ENCODE data around the gene RGS21. TPM values are rescaled to one million over a fixed set of nuclear protein-coding genes. Genes with fewer than 3 reads are reported as not detected.
A peak's percentile ranks its signal among the peaks of the same experiment; 100 is the strongest.
"Not testable (repeated sequence)": the region's sequence is repeated elsewhere in the genome, so short reads cannot be mapped to it uniquely, and the experiment has no call there.

Gene RGS21
- not detected in 2 replicates for total RNA-seq

- DNase-seq (ENCODE audit: low read depth in 2 of 2), result no peak
Observed at GRCh38 chr1:192316942-192317450, at the start of gene RGS21. Gene RGS21 (plus strand): TSS chr1:192316992. CDS start chr1:192343037, 26,045 bp downstream.

- no peak for DNase-seq (ENCODE audit: low read depth in 2 of 2)
Observed at GRCh38 chr1:192268468-192269052, 48.2 kb upstream of the RGS21 start.

GRCh38 chr1:192270398-192270797 is 46.4 kb upstream of the RGS21 start:
- peak in 1 of 2 donors; percentile 75 for DNase-seq (ENCODE audit: low read depth in 2 of 2)

- DNase-seq (ENCODE audit: low read depth in 2 of 2), result no peak
Observed at GRCh38 chr1:192272732-192273131, 44.1 kb upstream of the RGS21 start.

GRCh38 chr1:192274588-192274987 is 42.2 kb upstream of the RGS21 start:
- DNase-seq (ENCODE audit: low read depth in 2 of 2), result no peak

GRCh38 chr1:192277635-192278034 is 39.2 kb upstream of the RGS21 start:
- no peak for DNase-seq (ENCODE audit: low read depth in 2 of 2)

GRCh38 chr1:192284927-192285326 is 31.9 kb upstream of the RGS21 start:
- DNase-seq (ENCODE audit: low read depth in 2 of 2), result no peak

- DNase-seq (ENCODE audit: low read depth in 2 of 2), result no peak
Observed at GRCh38 chr1:192303029-192303428, 13.8 kb upstream of the RGS21 start.

GRCh38 chr1:192308314-192308713 is 8.5 kb upstream of the RGS21 start:
- DNase-seq (ENCODE audit: low read depth in 2 of 2), result not testable (repeated sequence)

GRCh38 chr1:192311281-192311680 is 5.5 kb upstream of the RGS21 start:
- peak; percentile 70 to 75 for DNase-seq (ENCODE audit: low read depth in 2 of 2)

- DNase-seq (ENCODE audit: low read depth in 2 of 2), result no peak
Observed at GRCh38 chr1:192327997-192328396, 11.2 kb downstream of the RGS21 start.

- no peak for DNase-seq (ENCODE audit: low read depth in 2 of 2)
Observed at GRCh38 chr1:192342842-192343241, 26.1 kb downstream of the RGS21 start.

GRCh38 chr1:192343344-192343743 is 26.6 kb downstream of the RGS21 start:
- no peak for DNase-seq (ENCODE audit: low read depth in 2 of 2)

GRCh38 chr1:192349314-192349713 is 32.5 kb downstream of the RGS21 start:
- no peak for DNase-seq (ENCODE audit: low read depth in 2 of 2)

GRCh38 chr1:192350356-192350755 is 33.6 kb downstream of the RGS21 start:
- DNase-seq (ENCODE audit: low read depth in 2 of 2), result no peak

- DNase-seq (ENCODE audit: low read depth in 2 of 2), result no peak
Observed at GRCh38 chr1:192351550-192351949, 34.8 kb downstream of the RGS21 start.

- DNase-seq (ENCODE audit: low read depth in 2 of 2), result no peak
Observed at GRCh38 chr1:192357924-192358323, 41.1 kb downstream of the RGS21 start.

- DNase-seq (ENCODE audit: low read depth in 2 of 2), result no peak
Observed at GRCh38 chr1:192358402-192358801, 41.6 kb downstream of the RGS21 start.

- DNase-seq (ENCODE audit: low read depth in 2 of 2), result no peak
Observed at GRCh38 chr1:192358822-192359221, 42.0 kb downstream of the RGS21 start.

- no peak for DNase-seq (ENCODE audit: low read depth in 2 of 2)
Observed at GRCh38 chr1:192363177-192363576, 46.4 kb downstream of the RGS21 start.

GRCh38 chr1:192367436-192367835 is 50.6 kb downstream of the RGS21 start:
- no peak for DNase-seq (ENCODE audit: low read depth in 2 of 2)

GRCh38 chr1:192375306-192375705 is 58.5 kb downstream of the RGS21 start:
- DNase-seq (ENCODE audit: low read depth in 2 of 2), result no peak

- DNase-seq (ENCODE audit: low read depth in 2 of 2), result no peak
Observed at GRCh38 chr1:192376374-192376773, 59.6 kb downstream of the RGS21 start.

- DNase-seq (ENCODE audit: low read depth in 2 of 2), result no peak
Observed at GRCh38 chr1:192378276-192378675, 61.5 kb downstream of the RGS21 start.
